Panc1 (cell line): ENCODE data around the gene SARDH. TPM values are rescaled to one million over a fixed set of nuclear protein-coding genes. Genes with fewer than 3 reads are reported as not detected.
"Not testable (repeated sequence)": the region's sequence is repeated elsewhere in the genome, so short reads cannot be mapped to it uniquely, and the experiment has no call there.

Experiments
- ATAC-seq: fragments of 200-7000 bp; cut with Tn5 transposase; 2 replicates; pipeline ENCODE4 v1.9.1; 2020; ENCODE audit warnings: mild to moderate bottlenecking, moderate library complexity
- BruUV-seq: library from RNA; stranded (reverse); fragments of 400-500 nt; replicated peaks from 2 replicates; lab custom pipeline; 2021; lab: Mats Ljungman, UMichigan
- CTCF ChIA-PET: fragments of 300-600 bp; sonication (Branson Sonifier 250); formaldehyde crosslinking; loops from one replicate; lab custom pipeline; 2022; ENCODE audit warnings: antibody characterized with exemption; lab: Charles Lee
- POLR2A ChIA-PET: fragments of 300-600 bp; sonication (Branson Sonifier 250); formaldehyde crosslinking; loops from one replicate; lab custom pipeline; 2022; ENCODE audit warnings: antibody characterized with exemption; lab: Charles Lee
- DNase-seq: peaks from one replicate; pipeline ENCODE4 v3.0.0-alpha.2; 2010; ENCODE audit warnings: low read depth, low spot score
- H3K27ac ChIP-seq: 2 replicates; pipeline ENCODE4 v1.5.1; 2011; ENCODE audit warnings: mild to moderate bottlenecking, low read length, inconsistent platforms
- H3K27me3 ChIP-seq: fragments of 200-500 bp; sonication (Bioruptor generic); 2 replicates; pipeline ENCODE4 v1.6.0; 2014; ENCODE audit warnings: low read length, inconsistent platforms; ENCODE audit not compliant: control insufficient read depth, insufficient read depth
- H3K36me3 ChIP-seq: fragments of 200-500 bp; sonication (Bioruptor generic); 2 replicates; pipeline ENCODE4 v1.5.1; 2014; ENCODE audit warnings: inconsistent platforms, mild to moderate bottlenecking, low read length, moderate library complexity; ENCODE audit not compliant: control insufficient read depth, insufficient read depth
- H3K4me1 ChIP-seq: 2 replicates; pipeline ENCODE4 v1.5.1; 2011; ENCODE audit warnings: inconsistent platforms, mild to moderate bottlenecking, low read length, moderate library complexity; ENCODE audit not compliant: control insufficient read depth, insufficient read depth
- H3K4me3 ChIP-seq, 2 experiments: 2 replicates each; pipeline ENCODE4 v1.5.1; 2011 to 2012; ENCODE audit warnings: low read depth in 2 of 2, low read length in 2 of 2, mild to moderate bottlenecking in 2 of 2, inconsistent platforms in 1 of 2, moderate library complexity in 1 of 2
- H3K9me3 ChIP-seq: fragments of 200-500 bp; sonication (Bioruptor generic); 2 replicates; pipeline ENCODE4 v1.5.1; 2014; ENCODE audit warnings: low read depth, mild to moderate bottlenecking, inconsistent platforms, low read length, moderate library complexity; ENCODE audit not compliant: control insufficient read depth, insufficient read depth
- POLR2AphosphoS5 ChIP-seq: IDR thresholded peaks from 2 replicates; pipeline ENCODE4 v1.6.1; 2012; ENCODE audit warnings: mild to moderate bottlenecking, low read depth, low read length, moderate library complexity
- REST ChIP-seq, 2 experiments: IDR thresholded peaks; 2 replicates each; pipeline ENCODE4 v1.6.1; 2011 to 2012; ENCODE audit warnings: low read depth in 2 of 2, control low read depth in 1 of 2, low read length in 1 of 2, mild to moderate bottlenecking in 1 of 2, moderate library complexity in 1 of 2; ENCODE audit not compliant: insufficient read depth in 1 of 2
- SIN3A ChIP-seq: IDR thresholded peaks from 2 replicates; pipeline ENCODE4 v1.6.1; 2012; ENCODE audit warnings: low read depth, mild to moderate bottlenecking, low read length, moderate library complexity, borderline replicate concordance; ENCODE audit not compliant: insufficient read depth
- TCF7L2 ChIP-seq: IDR thresholded peaks from 2 replicates; pipeline ENCODE4 v1.6.1; 2011; ENCODE audit warnings: mild to moderate bottlenecking, low read depth, low read length, inconsistent platforms
- in situ Hi-C: cut with HindIII; loops from 2 replicates; pipeline ENCODE4 v1.10.0; 2016; ENCODE audit warnings: low sequenced_read_pairs, low pct_unique_long_range_greater_than_20kb
- intact Hi-C: fragments of 100-400 bp; cut with micrococcal nuclease; formaldehyde crosslinking; loops from one replicate; pipeline ENCODE4 v1.10.0; 2022; ENCODE audit not compliant: unreplicated experiment
- total RNA-seq: library from RNA; stranded (reverse); gene quantifications from one replicate; pipeline ENCODE4 v1.2.1, GENCODE V29; 2021; ENCODE audit not compliant: unreplicated experiment
- TF ChIP-seq, protein P1 (sequence below): fragments of 450-650 bp; IDR thresholded peaks from 2 replicates; pipeline ENCODE4 v1.5.1; 2017; ENCODE audit warnings: mild to moderate bottlenecking

The SARDH gene
- total RNA-seq, 1 experiment from 2014 or later: 0.13 TPM

DNA sequence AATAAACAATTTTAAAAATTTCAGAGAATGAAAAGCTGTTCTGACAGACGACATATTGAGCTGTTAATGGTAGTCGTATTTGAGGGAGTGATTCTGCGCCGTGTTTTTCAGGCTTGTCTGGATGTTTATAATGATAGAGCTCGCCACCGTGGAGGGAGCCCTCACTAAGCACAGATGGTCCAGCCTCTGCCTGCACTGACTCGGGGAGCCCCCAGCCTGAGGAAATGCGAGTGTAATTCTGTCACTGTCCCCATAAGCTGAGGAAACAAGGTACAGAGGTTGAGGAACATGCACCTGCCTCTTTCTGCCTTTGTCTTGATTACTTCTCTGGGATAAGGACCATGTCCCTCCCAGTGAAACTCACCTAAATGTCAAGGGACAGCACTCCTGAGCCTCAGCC is 109.4 kb downstream of the SARDH start:
- no TSS peak for BruUV-seq
- Histone ChIP-seq H3K4me3 (no peak overlapping the region), H3K9me3 (no peaks in the 10 kb centered on the region), H3K4me1 (no peaks in the 10 kb centered on the region), H3K27ac (no peak overlapping the region), H3K27me3 (no peaks in the 10 kb centered on the region), H3K36me3 (no peaks in the 10 kb centered on the region)
- ChIA-PET CTCF (no interaction called here), POLR2A (no interaction called here)
- no peak for DNase-seq
- intact Hi-C loops (no loop called here), in situ Hi-C loops (no loop called here)
- TF ChIP-seq REST (IDR thresholded peaks at IDR 0.05; ENCODE audit: insufficient read depth in 1 of 2, low read depth in 2 of 2, low read length in 1 of 2): no peak
- TF ChIP-seq TCF7L2: no peak
- TF ChIP-seq, protein P1, sequence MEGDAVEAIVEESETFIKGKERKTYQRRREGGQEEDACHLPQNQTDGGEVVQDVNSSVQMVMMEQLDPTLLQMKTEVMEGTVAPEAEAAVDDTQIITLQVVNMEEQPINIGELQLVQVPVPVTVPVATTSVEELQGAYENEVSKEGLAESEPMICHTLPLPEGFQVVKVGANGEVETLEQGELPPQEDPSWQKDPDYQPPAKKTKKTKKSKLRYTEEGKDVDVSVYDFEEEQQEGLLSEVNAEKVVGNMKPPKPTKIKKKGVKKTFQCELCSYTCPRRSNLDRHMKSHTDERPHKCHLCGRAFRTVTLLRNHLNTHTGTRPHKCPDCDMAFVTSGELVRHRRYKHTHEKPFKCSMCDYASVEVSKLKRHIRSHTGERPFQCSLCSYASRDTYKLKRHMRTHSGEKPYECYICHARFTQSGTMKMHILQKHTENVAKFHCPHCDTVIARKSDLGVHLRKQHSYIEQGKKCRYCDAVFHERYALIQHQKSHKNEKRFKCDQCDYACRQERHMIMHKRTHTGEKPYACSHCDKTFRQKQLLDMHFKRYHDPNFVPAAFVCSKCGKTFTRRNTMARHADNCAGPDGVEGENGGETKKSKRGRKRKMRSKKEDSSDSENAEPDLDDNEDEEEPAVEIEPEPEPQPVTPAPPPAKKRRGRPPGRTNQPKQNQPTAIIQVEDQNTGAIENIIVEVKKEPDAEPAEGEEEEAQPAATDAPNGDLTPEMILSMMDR: no peak
- no peak for TF ChIP-seq SIN3A
- no peak for TF ChIP-seq POLR2AphosphoS5
- no peak for ATAC-seq

DNA sequence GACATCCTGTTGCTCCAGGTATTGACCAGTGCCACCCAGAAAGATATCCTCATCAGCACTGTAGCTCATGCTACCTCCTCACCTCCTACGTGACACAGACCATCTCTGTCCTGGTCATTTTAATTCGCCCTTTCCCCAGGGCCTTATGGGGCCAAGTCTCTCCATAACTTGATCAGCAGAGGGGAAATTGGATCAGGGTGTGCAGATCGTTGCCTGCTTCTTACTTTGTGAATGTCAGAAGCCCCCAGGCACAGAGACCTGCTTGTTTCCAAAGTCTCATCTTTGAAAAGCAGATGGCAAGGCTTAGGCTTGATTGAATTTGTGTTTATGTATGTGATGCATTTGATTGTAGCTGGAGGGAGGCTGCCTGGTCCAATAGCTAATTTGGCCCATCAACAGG is 110.8 kb downstream of the SARDH start:
- ATAC-seq: no peak
- no peaks in the 10 kb centered on the region for H3K36me3 ChIP-seq
- H3K27me3 ChIP-seq: no peaks in the 10 kb centered on the region
- in situ Hi-C loops (no loop called here), intact Hi-C loops (no loop called here)
- H3K27ac ChIP-seq: no peak overlapping the region
- H3K9me3 ChIP-seq: no peaks in the 10 kb centered on the region
- TF ChIP-seq REST (IDR thresholded peaks at IDR 0.05; ENCODE audit: insufficient read depth in 1 of 2, low read depth in 2 of 2, low read length in 1 of 2) (no peak), TCF7L2 (no peak), SIN3A (no peak), POLR2AphosphoS5 (no peak)
- TF ChIP-seq, protein P1: no peak
- no TSS peak for BruUV-seq
- no peak for DNase-seq
- no peaks in the 10 kb centered on the region for H3K4me1 ChIP-seq
- ChIA-PET CTCF (no interaction called here), POLR2A (no interaction called here)
- no peak overlapping the region for H3K4me3 ChIP-seq

DNA sequence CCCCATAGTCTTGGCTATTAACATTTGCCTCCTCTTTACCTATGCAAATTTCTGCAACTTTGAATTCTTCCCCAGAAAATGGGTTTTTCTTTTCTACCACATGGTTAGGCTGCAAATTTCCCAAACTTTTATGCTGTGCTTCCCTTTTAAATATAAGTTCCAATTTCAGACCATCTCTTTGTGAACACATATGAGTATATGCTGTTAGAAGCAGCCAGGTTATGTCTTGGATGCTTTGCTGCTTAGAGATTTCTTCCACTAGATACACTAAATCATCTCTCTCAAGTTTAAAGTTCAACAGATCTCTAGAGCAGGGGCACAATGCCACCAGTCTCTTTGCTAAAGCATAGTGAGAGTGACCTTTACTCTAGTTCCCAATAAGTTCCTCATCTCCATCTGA is 112.1 kb downstream of the SARDH start:
- H3K4me3 ChIP-seq, POLR2A ChIA-PET, H3K4me1 ChIP-seq, H3K27me3 ChIP-seq, H3K36me3 ChIP-seq, DNase-seq, intact Hi-C loops, CTCF ChIA-PET, ATAC-seq, BruUV-seq, H3K9me3 ChIP-seq, H3K27ac ChIP-seq, in situ Hi-C loops: not testable (repeated sequence)
